ENCODE measurements around the gene SNRNP35.
A peak's percentile ranks its signal among the peaks of the same experiment; 100 is the strongest.
"Not testable (repeated sequence)": the region's sequence is repeated elsewhere in the genome, so short reads cannot be mapped to it uniquely, and the experiment has no call there.

Gene SNRNP35

GRCh38 chr12:123452276-123452550 is 5.7 kb upstream of the SNRNP35 start:
- not testable (repeated sequence) for H4K12ac ChIP-seq (ENCODE audit: low read depth, low read length); H3K23ac ChIP-seq (ENCODE audit: low read length); H3K36me3 ChIP-seq (ENCODE audit: control insufficient read depth in 1 of 2, insufficient read depth in 2 of 2, low read length in 2 of 2); H2BK12ac ChIP-seq (ENCODE audit: low read length); H3K9ac ChIP-seq (ENCODE audit: low read length); H3K79me1 ChIP-seq (ENCODE audit: low read length); H4K8ac ChIP-seq (ENCODE audit: low read depth, low read length); H3K79me2 ChIP-seq (ENCODE audit: control insufficient read depth, insufficient read depth, low read length, poor library complexity); H3K18ac ChIP-seq (ENCODE audit: low read length); H2AK5ac ChIP-seq (ENCODE audit: low read length); H3K9me3 ChIP-seq (ENCODE audit: insufficient read depth, low read depth, low read length); H3K4me3 ChIP-seq (ENCODE audit: low read depth, low read length); H3K27ac ChIP-seq (ENCODE audit: low read depth, low read length); H2BK5ac ChIP-seq (ENCODE audit: low read depth, low read length, poor library complexity); H3K4ac ChIP-seq (ENCODE audit: low read depth, low read length); H3K14ac ChIP-seq (ENCODE audit: low read length); DNase-seq; H3K27me3 ChIP-seq (ENCODE audit: insufficient read depth, low read length); H3K4me2 ChIP-seq (ENCODE audit: low read length); H3K4me1 ChIP-seq (ENCODE audit: control insufficient read depth in 1 of 2, insufficient read depth in 2 of 2, low read length in 2 of 2); H2BK120ac ChIP-seq (ENCODE audit: insufficient read depth, low read length, poor library complexity); H2AFZ ChIP-seq (ENCODE audit: insufficient read depth, low read length, poor library complexity)
- WGBS (ENCODE audit: extremely low coverage, insufficient coverage, insufficient read length): no CpG with 5 or more reads among the region's 1 CpG
- peak overlapping the region; percentile 24 for H4K91ac ChIP-seq (ENCODE audit: low read depth, low read length)

GRCh38 chr12:123453165-123453564 is 4.8 kb upstream of the SNRNP35 start:
- peaks cover 2% of the 10 kb centered on the region for H3K79me1 ChIP-seq (ENCODE audit: low read length)
- no peak overlapping the region for H3K9ac ChIP-seq (ENCODE audit: low read length)
- no peak overlapping the region for H2BK12ac ChIP-seq (ENCODE audit: low read length)
- no peaks in the 10 kb centered on the region for H3K36me3 ChIP-seq (ENCODE audit: control insufficient read depth in 1 of 2, insufficient read depth in 2 of 2, low read length in 2 of 2)
- no peak overlapping the region for H2BK5ac ChIP-seq (ENCODE audit: low read depth, low read length, poor library complexity)
- no peak overlapping the region for H3K14ac ChIP-seq (ENCODE audit: low read length)
- no peak overlapping the region for H2BK120ac ChIP-seq (ENCODE audit: insufficient read depth, low read length, poor library complexity)
- H3K27me3 ChIP-seq (ENCODE audit: insufficient read depth, low read length): no peaks in the 10 kb centered on the region
- H4K91ac ChIP-seq (ENCODE audit: low read depth, low read length): no peak overlapping the region
- H3K27ac ChIP-seq (ENCODE audit: low read depth, low read length): no peak overlapping the region
- no peaks in the 10 kb centered on the region for H3K4me1 ChIP-seq (ENCODE audit: control insufficient read depth in 1 of 2, insufficient read depth in 2 of 2, low read length in 2 of 2)
- H2AFZ ChIP-seq (ENCODE audit: insufficient read depth, low read length, poor library complexity): no peak overlapping the region
- H3K18ac ChIP-seq (ENCODE audit: low read length): no peak overlapping the region
- DNase-seq: no peak
- no peak overlapping the region for H3K4ac ChIP-seq (ENCODE audit: low read depth, low read length)
- H3K4me3 ChIP-seq (ENCODE audit: low read depth, low read length): no peak overlapping the region
- H4K8ac ChIP-seq (ENCODE audit: low read depth, low read length): no peak overlapping the region
- no CpG with 5 or more reads among the region's 3 CpGs for WGBS (ENCODE audit: extremely low coverage, insufficient coverage, insufficient read length)
- H3K23ac ChIP-seq (ENCODE audit: low read length): no peak overlapping the region
- no peak overlapping the region for H4K12ac ChIP-seq (ENCODE audit: low read depth, low read length)
- peaks cover 2% of the 10 kb centered on the region for H3K79me2 ChIP-seq (ENCODE audit: control insufficient read depth, insufficient read depth, low read length, poor library complexity)
- no peak overlapping the region for H2AK5ac ChIP-seq (ENCODE audit: low read length)
- no peak overlapping the region for H3K4me2 ChIP-seq (ENCODE audit: low read length)
- no peaks in the 10 kb centered on the region for H3K9me3 ChIP-seq (ENCODE audit: insufficient read depth, low read depth, low read length)

GRCh38 chr12:123463174-123463573 is 5.2 kb downstream of the SNRNP35 start:
- not testable (repeated sequence) for H3K27me3 ChIP-seq (ENCODE audit: insufficient read depth, low read length); H4K91ac ChIP-seq (ENCODE audit: low read depth, low read length); H3K79me2 ChIP-seq (ENCODE audit: control insufficient read depth, insufficient read depth, low read length, poor library complexity); H3K27ac ChIP-seq (ENCODE audit: low read depth, low read length); H3K4me2 ChIP-seq (ENCODE audit: low read length); H3K79me1 ChIP-seq (ENCODE audit: low read length); H2BK12ac ChIP-seq (ENCODE audit: low read length); H3K4me1 ChIP-seq (ENCODE audit: control insufficient read depth in 1 of 2, insufficient read depth in 2 of 2, low read length in 2 of 2); H3K4me3 ChIP-seq (ENCODE audit: low read depth, low read length); H3K18ac ChIP-seq (ENCODE audit: low read length); H3K23ac ChIP-seq (ENCODE audit: low read length); H3K9me3 ChIP-seq (ENCODE audit: insufficient read depth, low read depth, low read length); DNase-seq; H2AFZ ChIP-seq (ENCODE audit: insufficient read depth, low read length, poor library complexity); H4K8ac ChIP-seq (ENCODE audit: low read depth, low read length); H2AK5ac ChIP-seq (ENCODE audit: low read length); H3K9ac ChIP-seq (ENCODE audit: low read length); H2BK5ac ChIP-seq (ENCODE audit: low read depth, low read length, poor library complexity); H4K12ac ChIP-seq (ENCODE audit: low read depth, low read length); H2BK120ac ChIP-seq (ENCODE audit: insufficient read depth, low read length, poor library complexity); H3K14ac ChIP-seq (ENCODE audit: low read length); H3K4ac ChIP-seq (ENCODE audit: low read depth, low read length)
- H3K36me3 ChIP-seq (ENCODE audit: control insufficient read depth in 1 of 2, insufficient read depth in 2 of 2, low read length in 2 of 2): peaks cover 8 to 11% of the 10 kb centered on the region in 2 experiments
- WGBS (ENCODE audit: extremely low coverage, insufficient coverage, insufficient read length): no CpG with 5 or more reads among the region's 11 CpGs

GRCh38 chr12:123465084-123465483 is 7.1 kb downstream of the SNRNP35 start:
- no peaks in the 10 kb centered on the region for H3K27me3 ChIP-seq (ENCODE audit: insufficient read depth, low read length)
- H3K4me1 ChIP-seq (ENCODE audit: control insufficient read depth in 1 of 2, insufficient read depth in 2 of 2, low read length in 2 of 2): no peaks in the 10 kb centered on the region
- H3K27ac ChIP-seq (ENCODE audit: low read depth, low read length): no peak overlapping the region
- no peak overlapping the region for H3K23ac ChIP-seq (ENCODE audit: low read length)
- H3K4ac ChIP-seq (ENCODE audit: low read depth, low read length): no peak overlapping the region
- no peaks in the 10 kb centered on the region for H3K9me3 ChIP-seq (ENCODE audit: insufficient read depth, low read depth, low read length)
- no peak overlapping the region for H2BK5ac ChIP-seq (ENCODE audit: low read depth, low read length, poor library complexity)
- H3K14ac ChIP-seq (ENCODE audit: low read length): no peak overlapping the region
- no peak overlapping the region for H3K18ac ChIP-seq (ENCODE audit: low read length)
- H2BK12ac ChIP-seq (ENCODE audit: low read length): no peak overlapping the region
- no peak for DNase-seq
- no peak overlapping the region for H4K8ac ChIP-seq (ENCODE audit: low read depth, low read length)
- no peaks in the 10 kb centered on the region for H3K79me1 ChIP-seq (ENCODE audit: low read length)
- H4K91ac ChIP-seq (ENCODE audit: low read depth, low read length): no peak overlapping the region
- no peak overlapping the region for H3K9ac ChIP-seq (ENCODE audit: low read length)
- no peak overlapping the region for H2AFZ ChIP-seq (ENCODE audit: insufficient read depth, low read length, poor library complexity)
- no peak overlapping the region for H4K12ac ChIP-seq (ENCODE audit: low read depth, low read length)
- no peak overlapping the region for H2BK120ac ChIP-seq (ENCODE audit: insufficient read depth, low read length, poor library complexity)
- WGBS (ENCODE audit: extremely low coverage, insufficient coverage, insufficient read length): no CpG with 5 or more reads among the region's 4 CpGs
- no peak overlapping the region for H2AK5ac ChIP-seq (ENCODE audit: low read length)
- peaks cover 8 to 11% of the 10 kb centered on the region in 2 experiments for H3K36me3 ChIP-seq (ENCODE audit: control insufficient read depth in 1 of 2, insufficient read depth in 2 of 2, low read length in 2 of 2)
- no peaks in the 10 kb centered on the region for H3K79me2 ChIP-seq (ENCODE audit: control insufficient read depth, insufficient read depth, low read length, poor library complexity)
- no peak overlapping the region for H3K4me2 ChIP-seq (ENCODE audit: low read length)
- no peak overlapping the region for H3K4me3 ChIP-seq (ENCODE audit: low read depth, low read length)

Data from trophoblast cell (in vitro differentiated cells and primary cell).